A172 (cell line): ENCODE measurements around the gene TJP3. TPM values are rescaled to one million over a fixed set of nuclear protein-coding genes. Genes with fewer than 3 reads are reported as not detected.
"Not testable (repeated sequence)": the region's sequence is repeated elsewhere in the genome, so short reads cannot be mapped to it uniquely, and the experiment has no call there.

ENCODE experiments used
- DNase-seq: peaks from one replicate; pipeline ENCODE4 v3.0.0-alpha.2; 2015; ENCODE audit warnings: low spot score
- total RNA-seq: library from RNA; depleted of rRNA; stranded (reverse); fragments of >200 nt; shearing (Covaris generic); gene quantifications from 2 replicates; pipeline ENCODE4 v1.2.3, GENCODE V29; 2014

Gene TJP3
- total RNA-seq, 1 experiment from 2014 or later = 0.93 TPM

- DNase-seq = no peak
Measured at GRCh38 chr19:3738477-3739220, 30.5 kb downstream of the TJP3 start.

DNA sequence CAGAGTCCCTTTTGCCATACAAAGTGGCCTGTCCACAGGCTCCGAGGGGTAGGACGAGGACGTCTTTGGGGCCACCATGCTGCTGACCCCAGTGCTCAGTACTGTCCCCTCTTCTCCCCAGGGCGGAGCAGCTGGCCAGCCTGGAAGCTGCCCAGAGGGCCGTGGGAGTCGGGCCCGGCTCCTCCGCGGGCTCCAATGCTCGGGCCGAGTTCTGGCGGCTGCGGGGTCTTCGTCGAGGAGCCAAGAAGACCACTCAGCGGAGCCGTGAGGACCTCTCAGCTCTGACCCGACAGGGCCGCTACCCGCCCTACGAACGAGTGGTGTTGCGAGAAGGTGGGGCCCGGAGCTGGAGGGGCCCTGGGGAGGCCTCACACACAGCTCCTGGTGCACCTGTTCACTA, 32.2 kb downstream of the TJP3 start:
- DNase-seq = no peak

GRCh38 chr19:3743486-3743885, 35.3 kb downstream of the TJP3 start:
- peak; percentile 28 for DNase-seq

DNA sequence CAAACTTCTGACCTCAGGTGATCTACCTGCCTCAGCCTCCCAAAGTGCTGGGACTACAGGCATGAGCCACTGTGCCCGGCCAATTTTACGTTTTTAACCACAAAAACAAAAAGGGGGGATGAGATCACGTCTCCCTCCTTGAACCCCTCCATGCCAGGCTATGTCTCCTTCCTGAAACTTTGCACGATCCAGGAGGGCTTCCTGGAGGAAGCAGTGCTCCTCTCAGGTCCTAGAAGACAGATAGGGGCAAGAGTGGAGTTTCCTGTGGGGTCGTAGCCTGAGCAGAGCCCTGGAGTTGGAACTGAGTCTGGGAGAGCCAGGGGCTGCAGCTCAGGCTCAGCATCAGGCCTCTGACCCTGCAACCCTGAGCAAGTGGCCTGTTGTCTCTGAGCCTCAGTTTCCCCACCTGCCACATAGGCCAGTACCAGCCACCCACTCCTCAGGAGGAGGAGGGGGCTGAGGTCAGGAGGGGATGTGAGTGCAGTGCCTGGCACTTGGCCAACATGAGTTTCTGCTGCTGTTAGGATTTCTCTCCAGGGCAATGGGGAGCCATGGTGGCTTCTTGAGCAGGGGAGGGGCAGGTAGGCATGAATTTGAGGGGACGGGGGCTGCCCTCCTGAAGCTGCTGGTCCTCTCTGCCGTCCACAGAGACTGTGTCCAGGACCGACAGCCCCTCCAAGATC, 37.3 kb downstream of the TJP3 start:
- no peak for DNase-seq

DNA sequence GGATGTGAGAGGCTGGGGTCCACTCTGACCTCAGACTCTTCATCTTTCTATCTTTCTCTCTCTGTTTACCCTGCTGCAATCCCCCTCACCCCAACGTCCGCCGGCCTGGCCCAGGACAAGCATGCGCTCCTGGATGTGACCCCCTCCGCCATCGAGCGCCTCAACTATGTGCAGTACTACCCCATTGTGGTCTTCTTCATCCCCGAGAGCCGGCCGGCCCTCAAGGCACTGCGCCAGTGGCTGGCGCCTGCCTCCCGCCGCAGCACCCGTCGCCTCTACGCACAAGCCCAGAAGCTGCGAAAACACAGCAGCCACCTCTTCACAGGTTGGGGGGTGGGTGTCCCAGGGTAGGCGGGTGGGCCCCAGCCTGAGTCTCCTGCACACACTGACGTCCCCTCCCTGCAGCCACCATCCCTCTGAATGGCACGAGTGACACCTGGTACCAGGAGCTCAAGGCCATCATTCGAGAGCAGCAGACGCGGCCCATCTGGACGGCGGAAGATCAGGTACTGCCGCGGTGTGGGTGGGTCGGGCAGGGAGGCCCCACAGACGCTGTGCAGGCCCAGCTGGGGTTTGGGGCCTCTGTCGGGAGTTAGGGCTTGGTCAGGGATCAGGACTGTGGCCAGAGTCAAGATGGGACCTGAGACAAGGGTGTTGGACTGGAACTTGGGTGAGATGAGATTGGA, 38.3 kb downstream of the TJP3 start:
- DNase-seq = no peak

- DNase-seq = no peak
Measured at GRCh38 chr19:3748965-3749364, 40.8 kb downstream of the TJP3 start.

DNA sequence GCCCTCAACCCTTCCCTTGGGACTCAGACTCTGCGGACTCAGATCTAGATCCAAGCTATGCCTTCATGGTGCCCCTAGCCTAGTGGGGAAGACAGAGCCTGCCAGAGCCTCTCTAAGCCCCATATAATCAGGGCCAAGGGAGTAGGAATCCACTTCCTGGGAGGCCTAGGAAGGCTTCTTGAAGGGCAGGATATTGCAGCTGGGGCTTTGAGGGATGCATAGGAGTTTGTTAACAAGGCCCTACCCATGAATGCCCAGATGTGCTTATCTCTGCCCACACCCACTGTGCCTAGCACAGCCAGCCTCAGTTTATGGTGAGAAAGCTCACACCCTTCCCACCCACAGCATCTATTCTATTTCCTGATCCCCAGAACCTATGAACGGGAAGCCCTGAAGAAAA, 42.0 kb downstream of the TJP3 start:
- no peak for DNase-seq

- DNase-seq = no peak
Measured at GRCh38 chr19:3751236-3751635, 43.1 kb downstream of the TJP3 start.

GRCh38 chr19:3752492-3752891, 44.3 kb downstream of the TJP3 start:
- DNase-seq = no peak

DNA sequence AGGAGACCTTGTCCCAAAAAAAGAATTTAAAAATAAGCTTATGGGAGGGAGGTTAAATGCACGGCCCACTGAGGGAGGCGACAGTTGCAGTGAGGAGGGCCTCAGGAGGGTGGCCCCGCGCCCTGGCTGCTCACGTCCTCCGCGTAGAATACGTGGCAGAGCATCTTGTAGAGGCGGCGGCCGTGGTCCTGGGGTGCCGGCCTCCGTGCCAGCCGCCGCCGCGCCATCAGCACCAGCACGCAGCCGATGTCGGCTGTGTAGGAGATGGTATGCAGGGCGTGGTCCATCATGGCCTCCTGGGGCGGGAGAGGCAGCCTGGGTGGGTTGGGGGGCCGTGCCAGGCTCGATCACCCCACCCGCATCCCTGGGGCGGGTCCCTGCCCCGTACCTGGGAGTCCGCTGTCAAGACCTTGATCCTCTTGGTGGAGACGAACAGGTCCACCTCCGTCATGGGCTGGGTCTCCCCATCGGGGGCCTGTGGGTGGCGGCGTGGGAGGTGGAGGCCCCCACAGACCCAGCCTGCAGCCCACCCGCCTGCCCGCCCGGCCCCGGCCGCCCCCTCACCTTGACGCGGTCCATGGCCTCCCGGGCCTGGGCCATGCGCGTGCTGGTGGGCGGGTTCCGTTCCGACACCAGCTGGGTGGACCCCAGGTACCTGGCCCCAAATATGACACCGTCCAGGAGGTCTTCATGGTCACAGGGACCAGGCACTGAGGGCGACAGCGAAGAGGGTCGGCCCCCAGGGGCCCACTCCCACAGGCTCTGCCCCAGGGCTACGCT, 45.6 kb downstream of the TJP3 start:
- no peak for DNase-seq

DNA sequence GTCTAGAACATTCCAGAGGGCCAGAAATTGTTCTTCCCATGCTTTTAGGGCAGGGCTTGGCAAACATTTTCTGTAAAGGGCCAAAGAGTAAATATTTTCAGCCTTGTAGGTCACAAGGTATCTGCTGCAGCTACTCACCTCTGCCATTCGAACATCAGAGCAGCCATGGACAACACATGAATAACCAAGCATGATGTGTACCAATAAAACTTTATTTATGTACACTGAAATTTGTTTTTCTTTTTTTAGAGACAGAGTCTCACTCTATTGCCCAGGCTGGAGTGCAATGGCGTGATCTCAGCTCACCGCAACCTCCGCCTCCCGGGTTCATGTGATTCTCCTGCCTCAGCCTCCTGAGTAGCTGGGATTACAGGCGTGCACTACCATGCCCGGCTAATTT, 49.5 kb downstream of the TJP3 start:
- DNase-seq = not testable (repeated sequence)

DNA sequence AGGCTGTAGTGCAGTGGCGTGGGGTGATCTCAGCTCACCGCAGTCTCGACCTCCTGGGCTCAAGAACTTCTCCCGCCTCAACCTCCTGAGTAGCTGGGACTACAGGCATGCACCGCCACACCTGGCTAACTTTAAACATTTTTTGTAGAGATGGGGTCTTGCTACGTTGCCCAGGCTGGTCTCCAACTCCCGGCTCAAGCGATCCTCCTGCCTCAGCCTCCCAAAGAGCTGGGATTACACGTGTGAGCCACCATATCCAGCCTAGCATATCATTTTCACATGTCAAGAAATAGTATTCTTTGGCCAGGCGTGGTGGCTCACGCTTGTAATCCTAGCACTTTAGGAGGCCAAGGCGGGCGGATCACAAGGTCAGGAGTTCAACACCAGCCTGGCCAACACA, 50.1 kb downstream of the TJP3 start:
- DNase-seq = not testable (repeated sequence)

DNA sequence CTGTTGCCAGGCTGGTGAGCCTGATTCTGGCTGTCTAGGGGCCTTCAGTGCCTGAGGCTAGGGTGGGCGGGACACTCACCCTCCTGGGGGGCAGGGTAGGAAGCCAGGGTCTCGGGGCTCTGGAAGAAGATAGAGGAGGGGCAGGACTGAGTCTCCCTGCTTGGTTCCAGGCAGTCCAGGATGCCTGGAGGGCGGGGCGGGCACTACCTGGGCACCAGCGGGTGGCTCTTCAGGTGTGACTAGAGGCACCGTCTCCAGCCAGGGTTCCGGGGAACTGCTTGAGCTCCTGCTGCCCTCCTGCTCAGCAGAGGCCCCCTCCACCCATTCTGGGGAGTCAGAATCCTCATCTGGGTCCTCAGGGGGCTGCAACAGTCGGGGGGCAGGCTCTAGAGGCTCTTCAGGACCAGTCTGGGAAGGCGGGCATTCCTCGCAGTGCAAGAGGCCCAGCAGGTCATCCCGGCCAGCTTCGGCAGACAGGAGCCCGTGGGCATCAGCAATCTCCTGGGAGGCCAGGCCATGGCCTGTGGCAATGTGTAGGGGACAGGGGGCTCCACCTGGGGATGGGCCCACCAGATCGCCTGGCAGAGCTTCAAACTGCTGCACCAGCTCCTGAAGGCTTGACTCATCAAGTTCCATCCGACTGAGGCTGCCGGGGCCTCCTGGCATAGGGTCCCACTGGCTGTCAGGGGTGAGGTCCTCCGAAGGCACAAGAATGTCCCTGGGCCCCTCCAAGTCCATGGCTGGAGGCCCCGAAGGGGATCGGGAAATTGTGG, 51.5 kb downstream of the TJP3 start:
- no peak for DNase-seq

DNA sequence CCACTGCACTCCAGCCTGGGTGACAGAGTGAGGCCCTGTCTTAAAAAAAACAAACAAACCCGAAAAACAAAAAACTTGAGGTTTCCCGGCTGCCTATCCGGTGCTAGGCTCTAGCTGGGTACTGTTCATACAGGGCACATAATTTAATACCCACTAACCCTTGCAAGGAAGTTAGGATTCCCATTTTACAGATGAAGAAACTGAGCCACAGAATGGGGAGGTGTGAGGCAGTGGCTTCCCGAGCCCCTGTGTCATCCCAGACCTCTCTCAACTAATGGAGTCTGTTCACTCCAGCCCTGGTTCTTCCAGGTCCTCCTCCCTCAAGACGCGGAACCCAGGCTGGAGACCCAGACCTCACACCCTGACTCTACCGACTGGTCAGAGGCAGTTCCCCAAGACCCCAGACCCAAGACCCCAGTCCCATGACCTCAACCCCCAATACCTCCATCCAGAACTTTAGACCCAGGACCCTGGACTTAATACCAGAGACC, 52.7 kb downstream of the TJP3 start:
- no peak for DNase-seq

DNA sequence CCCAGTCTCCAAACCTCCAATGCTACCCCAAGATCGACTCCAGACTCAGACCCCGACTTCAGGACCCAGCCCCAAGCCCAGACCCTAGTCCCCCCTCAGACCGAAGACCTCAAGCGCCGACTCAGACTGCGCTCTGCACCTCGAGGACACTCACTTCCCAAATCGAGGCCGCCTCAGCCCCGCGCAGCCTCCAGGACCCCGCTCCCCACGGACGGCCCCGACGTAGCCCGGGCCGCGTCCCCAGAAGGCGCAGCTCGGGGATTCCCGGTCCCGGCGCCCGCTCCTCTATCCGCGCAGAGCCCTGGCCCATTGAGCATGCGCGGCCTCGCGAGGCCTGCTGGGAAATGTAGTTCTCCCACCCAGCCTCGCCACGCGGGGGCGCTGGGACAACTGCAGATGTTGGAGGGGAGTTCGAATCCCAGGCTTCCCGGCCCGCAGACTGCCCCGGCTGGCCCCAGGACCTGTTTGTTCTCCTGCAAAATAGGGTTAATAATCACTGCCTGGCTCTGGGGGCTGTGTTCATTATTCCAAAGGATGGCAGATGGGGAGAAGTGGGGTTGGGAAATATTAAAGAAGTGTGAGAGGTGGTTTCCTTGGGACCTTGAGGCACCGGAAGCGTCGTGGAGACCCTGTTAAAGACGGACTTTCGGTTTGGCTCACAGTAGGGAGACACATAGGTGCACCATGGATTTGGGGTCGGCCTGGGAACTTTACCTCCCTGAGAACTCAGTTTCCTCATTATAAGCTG, 53.4 kb downstream of the TJP3 start, which contains the start of gene APBA3:
Gene APBA3, minus strand, starts transcription at position 311 of the 748 bp plus-strand sequence. CDS start 1,428 bp downstream, outside the sequence.
- peak; percentile 85 for DNase-seq

- no peak for DNase-seq
Measured at GRCh38 chr19:3762130-3762473, 53.9 kb downstream of the TJP3 start.

GRCh38 chr19:3762501-3763459, 54.6 kb downstream of the TJP3 start, which contains the start of gene MRPL54:
TSS of gene MRPL54 (plus strand) at chr19:3762682. CDS start at chr19:3762701, 19 bp downstream.
- peak; percentile 99 for DNase-seq

GRCh38 chr19:3765121-3765520, 56.9 kb downstream of the TJP3 start:
- DNase-seq = no peak

GRCh38 chr19:3765757-3766156, 57.6 kb downstream of the TJP3 start:
- DNase-seq = not testable (repeated sequence)
